Measurements from ENCODE around the gene ODF2L.

DNA sequence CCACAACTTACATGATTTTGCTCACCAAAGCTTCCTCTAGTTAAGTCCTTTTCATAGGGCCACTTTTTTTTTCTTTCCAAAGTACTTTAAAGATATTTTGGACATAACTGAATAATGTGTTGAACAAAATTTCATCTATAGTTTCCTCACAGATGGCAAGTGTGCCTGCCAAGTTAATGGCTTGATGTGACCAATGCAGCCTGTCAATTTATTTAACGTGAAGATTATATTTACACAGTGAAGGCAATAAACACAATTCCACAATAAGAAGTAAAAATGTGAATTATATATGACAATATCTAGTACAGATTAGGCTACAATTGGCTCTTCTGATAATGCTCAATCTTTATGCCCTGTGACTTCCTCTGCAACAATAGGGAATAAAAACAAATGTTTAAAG is 45.9 kb upstream of the ODF2L start:
- TF ChIP-seq, protein P1, sequence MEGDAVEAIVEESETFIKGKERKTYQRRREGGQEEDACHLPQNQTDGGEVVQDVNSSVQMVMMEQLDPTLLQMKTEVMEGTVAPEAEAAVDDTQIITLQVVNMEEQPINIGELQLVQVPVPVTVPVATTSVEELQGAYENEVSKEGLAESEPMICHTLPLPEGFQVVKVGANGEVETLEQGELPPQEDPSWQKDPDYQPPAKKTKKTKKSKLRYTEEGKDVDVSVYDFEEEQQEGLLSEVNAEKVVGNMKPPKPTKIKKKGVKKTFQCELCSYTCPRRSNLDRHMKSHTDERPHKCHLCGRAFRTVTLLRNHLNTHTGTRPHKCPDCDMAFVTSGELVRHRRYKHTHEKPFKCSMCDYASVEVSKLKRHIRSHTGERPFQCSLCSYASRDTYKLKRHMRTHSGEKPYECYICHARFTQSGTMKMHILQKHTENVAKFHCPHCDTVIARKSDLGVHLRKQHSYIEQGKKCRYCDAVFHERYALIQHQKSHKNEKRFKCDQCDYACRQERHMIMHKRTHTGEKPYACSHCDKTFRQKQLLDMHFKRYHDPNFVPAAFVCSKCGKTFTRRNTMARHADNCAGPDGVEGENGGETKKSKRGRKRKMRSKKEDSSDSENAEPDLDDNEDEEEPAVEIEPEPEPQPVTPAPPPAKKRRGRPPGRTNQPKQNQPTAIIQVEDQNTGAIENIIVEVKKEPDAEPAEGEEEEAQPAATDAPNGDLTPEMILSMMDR (IDR thresholded peaks at IDR 0.05; ENCODE audit: insufficient read depth, low read length), result no peak
- TF ChIP-seq GABPA (IDR thresholded peaks at IDR 0.05; ENCODE audit: low read depth) (no peak), POLR2AphosphoS5 (IDR thresholded peaks at IDR 0.05; ENCODE audit: low read depth) (no peak)
- TF ChIP-seq, protein P2, sequence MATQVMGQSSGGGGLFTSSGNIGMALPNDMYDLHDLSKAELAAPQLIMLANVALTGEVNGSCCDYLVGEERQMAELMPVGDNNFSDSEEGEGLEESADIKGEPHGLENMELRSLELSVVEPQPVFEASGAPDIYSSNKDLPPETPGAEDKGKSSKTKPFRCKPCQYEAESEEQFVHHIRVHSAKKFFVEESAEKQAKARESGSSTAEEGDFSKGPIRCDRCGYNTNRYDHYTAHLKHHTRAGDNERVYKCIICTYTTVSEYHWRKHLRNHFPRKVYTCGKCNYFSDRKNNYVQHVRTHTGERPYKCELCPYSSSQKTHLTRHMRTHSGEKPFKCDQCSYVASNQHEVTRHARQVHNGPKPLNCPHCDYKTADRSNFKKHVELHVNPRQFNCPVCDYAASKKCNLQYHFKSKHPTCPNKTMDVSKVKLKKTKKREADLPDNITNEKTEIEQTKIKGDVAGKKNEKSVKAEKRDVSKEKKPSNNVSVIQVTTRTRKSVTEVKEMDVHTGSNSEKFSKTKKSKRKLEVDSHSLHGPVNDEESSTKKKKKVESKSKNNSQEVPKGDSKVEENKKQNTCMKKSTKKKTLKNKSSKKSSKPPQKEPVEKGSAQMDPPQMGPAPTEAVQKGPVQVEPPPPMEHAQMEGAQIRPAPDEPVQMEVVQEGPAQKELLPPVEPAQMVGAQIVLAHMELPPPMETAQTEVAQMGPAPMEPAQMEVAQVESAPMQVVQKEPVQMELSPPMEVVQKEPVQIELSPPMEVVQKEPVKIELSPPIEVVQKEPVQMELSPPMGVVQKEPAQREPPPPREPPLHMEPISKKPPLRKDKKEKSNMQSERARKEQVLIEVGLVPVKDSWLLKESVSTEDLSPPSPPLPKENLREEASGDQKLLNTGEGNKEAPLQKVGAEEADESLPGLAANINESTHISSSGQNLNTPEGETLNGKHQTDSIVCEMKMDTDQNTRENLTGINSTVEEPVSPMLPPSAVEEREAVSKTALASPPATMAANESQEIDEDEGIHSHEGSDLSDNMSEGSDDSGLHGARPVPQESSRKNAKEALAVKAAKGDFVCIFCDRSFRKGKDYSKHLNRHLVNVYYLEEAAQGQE (IDR thresholded peaks at IDR 0.05; ENCODE audit: insufficient replicate concordance, low read depth), result no peak

All from HL-60 (cell line).